Stimulated activated CD8-positive, alpha-beta memory T cell treated with anti-CD3 and anti-CD28 coated beads, Interleukin-2, amount 100 ng/mL, for 1 hour (primary cell): ENCODE data around the gene CKLF.
"Not testable (repeated sequence)": the region's sequence is repeated elsewhere in the genome, so short reads cannot be mapped to it uniquely, and the experiment has no call there.

ENCODE experiments used
- DNase-seq, 2 donors: peaks; one replicate each; pipeline ENCODE4 v3.0.0-alpha.2; 2020; ENCODE audit warnings: low read depth in 2 of 2

CKLF gene

DNA sequence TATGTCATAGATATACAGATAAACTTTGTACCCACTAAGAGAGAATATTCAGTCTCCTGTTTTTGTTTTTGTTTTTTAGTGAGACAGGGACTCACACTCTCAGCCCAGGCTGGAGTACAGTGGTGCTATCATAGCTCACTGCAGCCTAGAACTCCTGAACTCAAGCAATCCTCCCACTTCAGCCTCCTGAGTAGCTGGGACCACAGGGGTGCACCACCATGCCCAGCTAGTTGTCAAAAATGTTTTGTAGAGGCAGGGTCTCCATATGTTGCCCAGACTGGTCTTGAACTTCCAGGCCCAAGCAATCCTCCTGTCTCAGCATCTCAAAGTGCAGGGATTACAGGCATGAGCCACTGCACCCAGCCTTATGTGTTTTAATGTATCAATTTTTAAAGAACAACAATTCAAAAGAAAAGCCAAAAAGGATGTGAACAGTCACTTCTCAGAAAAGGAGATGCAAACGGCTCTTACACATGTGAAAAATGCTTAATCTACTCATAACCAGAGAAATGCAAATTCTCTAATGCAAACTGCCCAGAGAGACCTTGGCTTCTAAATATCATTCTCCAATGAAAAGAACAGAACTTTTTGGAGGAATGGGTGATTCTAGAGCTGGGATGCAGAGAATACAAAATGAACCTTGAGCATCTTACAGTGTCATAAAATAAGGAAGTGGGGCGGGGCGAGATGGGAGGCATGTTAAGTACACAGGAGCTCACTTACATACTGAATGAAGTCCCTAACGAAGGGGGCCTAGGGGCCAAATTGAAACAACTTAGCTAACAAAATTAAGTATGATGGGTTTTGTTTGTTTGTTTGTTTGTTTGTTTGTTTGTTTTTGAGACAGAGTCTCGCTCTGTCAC, 44.8 kb downstream of the CKLF start:
- DNase-seq, result no peak

- DNase-seq, result no peak
Measured at GRCh38 chr16:66598111-66598510, 45.7 kb downstream of the CKLF start.

GRCh38 chr16:66599726-66600125, 47.4 kb downstream of the CKLF start:
- DNase-seq, result no peak

- DNase-seq, result no peak
Measured at GRCh38 chr16:66600477-66600876, 48.1 kb downstream of the CKLF start.

DNA sequence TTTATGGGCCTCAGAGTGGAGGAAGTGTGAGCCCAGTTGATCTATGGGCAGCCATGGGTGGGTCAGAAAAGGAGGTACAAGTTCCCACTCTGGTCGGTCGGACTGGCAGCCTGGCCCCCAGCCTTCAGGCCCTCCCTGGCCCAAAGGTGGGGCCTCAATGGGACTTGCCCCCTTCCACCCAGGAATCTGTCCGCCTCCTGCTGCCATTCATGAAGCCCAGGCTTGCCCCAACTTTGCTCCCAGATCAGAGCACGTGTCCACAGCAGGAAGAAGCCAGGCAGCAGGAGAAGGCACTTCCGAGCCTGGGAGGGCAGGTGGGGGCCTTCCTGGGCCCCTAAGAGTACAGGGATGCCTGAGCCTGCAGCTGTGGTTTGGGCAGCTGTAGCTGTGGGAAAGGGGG, 49.1 kb downstream of the CKLF start:
- DNase-seq, result no peak

DNA sequence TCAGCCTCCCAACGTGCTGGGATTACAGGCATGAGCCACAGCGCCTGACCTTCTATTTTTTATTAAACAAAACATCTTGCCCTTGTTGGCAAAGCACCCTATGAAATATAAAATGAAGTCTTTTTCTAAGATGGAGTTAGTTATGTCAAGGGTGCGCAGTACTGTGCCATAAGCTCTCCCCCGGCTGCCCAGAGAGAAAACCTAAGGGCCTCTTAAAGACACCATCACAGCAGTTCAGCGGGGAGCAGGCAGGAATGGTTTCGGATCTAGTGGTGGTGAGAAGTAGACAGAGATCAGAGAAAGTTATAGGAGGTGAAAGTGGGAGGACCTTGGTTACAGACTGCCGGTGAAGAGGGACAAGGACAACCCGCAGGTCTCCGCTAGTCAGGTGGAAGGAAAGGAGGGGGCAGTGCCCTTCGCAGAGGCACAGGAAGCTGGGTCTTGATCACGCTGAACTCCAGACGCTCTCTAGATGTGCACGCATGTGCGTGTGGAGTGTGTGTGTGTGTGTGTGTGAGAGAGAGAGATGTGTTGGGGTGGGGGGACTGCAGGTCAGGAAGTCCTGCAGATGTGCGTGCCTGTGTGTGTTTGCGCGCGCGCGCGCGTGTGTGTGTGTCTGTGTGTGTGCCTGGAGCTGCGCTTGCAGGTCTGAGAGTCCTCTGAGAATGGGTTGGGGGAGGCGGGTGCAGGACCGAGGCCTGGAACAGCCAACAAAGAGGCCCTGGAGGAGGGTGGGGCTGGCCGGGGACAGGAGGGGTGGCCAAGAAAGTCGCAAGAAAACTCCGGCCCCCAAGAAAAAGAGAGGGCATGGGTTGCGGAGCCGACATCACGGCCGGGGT, 51.4 kb downstream of the CKLF start:
- peak; percentile 27 to 36 for DNase-seq

DNA sequence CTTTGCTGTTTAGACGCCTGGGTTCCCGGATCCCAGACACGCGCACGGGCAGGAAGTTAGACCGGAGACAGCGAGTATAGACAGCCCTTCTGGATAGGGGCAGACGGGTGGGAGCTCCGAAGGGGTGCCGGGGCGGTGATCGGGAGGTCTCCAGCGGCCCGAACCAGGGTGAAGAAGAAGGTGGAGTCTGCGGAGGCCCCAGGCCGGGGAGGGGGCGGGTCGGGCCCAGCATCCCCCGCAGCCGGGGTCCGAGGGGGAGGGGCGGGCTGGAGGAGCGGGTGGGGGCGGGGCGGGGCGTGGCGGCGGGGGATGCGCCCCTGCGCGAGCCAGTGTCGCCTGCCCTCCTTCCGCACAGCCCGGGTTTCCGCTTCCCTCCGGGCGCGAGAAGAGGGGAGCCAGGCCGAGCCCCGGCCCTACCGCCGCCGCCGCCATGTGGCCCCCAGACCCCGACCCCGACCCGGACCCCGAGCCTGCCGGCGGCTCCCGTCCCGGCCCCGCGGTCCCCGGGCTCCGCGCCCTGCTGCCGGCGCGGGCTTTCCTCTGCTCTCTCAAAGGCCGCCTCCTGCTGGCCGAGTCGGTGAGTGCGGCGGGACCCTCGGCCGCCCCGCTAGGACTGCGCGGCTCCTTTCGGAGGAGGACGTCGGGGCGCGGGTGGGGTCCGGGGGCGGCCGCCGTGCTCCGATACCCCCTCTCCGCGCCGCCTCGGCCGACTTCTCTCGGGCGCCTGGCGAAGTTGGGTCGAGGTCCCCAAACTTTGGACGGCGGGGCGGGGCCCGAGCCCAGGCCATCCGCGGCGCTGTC, 52.2 kb downstream of the CKLF start, which contains the start of gene CMTM3:
Gene CMTM3 (plus strand): TSS at position 329 of the 801 bp plus-strand sequence. CDS start 102 bp downstream, at position 431.
- DNase-seq, result peak; percentile 50 to 53

DNA sequence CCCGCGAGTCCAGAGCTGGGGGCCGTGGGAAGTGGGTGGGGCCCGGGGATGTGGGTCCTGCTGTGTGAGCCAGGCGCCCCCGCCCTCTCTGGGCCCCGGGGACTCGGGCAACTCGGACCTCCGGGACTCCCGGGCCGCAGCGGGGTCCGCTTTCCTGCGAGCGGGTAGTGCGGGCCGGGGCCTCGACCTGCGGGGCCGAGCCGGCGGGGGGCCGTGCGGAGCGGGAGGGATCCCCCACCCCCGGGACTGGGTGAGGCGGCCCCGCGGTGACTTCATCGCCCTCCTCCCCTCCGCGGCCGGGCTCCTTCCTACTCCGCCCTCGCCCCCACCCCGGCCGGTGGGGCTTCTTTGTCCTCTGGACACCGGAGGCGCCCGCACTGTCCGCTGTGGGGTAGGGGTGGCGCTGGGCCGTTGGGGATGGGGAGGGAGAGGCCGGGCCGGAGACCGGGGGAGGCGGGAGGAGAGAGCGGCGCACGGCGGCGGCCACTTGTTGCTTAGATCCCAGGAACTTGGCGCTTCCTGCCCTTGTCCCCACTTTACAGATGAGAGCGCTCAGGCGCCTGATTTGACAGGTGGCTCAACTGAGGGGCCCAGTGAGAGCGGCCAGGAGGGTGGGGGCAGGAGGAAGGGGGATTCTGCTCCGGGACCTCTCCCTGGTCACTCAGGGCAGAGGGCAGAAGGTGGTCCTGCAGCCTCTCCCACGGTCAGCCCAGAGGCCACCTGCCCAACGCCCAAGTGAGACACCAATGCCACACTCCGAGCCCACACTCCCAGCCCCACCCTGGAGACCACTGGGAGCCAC, 53.0 kb downstream of the CKLF start:
- DNase-seq, result no peak

GRCh38 chr16:66605979-66606751, 53.8 kb downstream of the CKLF start:
- no peak for DNase-seq

GRCh38 chr16:66608241-66609138, 56.1 kb downstream of the CKLF start:
- DNase-seq, result peak; percentile 65 to 68

- DNase-seq, result no peak
Measured at GRCh38 chr16:66609139-66609510, 56.7 kb downstream of the CKLF start.

- no peak for DNase-seq
Measured at GRCh38 chr16:66610111-66610820, 57.9 kb downstream of the CKLF start.

GRCh38 chr16:66611911-66612310, 59.5 kb downstream of the CKLF start:
- DNase-seq, result not testable (repeated sequence)

DNA sequence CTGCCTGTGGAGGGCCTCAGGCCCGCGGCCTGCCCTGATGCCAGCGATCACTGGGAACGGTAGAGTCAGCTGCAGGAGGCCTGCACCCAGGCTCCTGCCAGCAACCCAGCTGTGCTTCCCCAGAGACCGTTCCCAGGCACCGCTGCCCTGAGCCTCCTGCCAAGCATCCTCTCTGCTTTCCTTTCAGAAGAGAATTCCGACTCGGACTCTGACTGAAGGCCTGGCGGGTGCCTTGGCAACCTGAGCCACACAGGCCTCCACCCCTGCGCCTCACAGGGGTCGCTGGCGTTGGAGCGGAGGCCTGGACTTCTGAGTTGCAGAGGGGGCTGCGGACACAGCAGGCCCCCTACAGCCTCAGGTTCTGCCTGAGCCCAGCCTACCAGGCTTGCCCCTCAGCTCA, 60.0 kb downstream of the CKLF start:
- DNase-seq, result no peak

- DNase-seq, result no peak
Measured at GRCh38 chr16:66614161-66614802, 61.9 kb downstream of the CKLF start.
